Pancreas (tissue), 10 donors: ENCODE data around the gene SPINK6. TPM values are rescaled to one million over a fixed set of nuclear protein-coding genes. Genes with fewer than 3 reads are reported as not detected.

Source experiments
- ATAC-seq, 4 donors: fragments of 200-7000 bp; cut with Tn5 transposase; one replicate each; pipeline versions ENCODE4 v1.8.0 to v1.9.1; 2020; ENCODE audit warnings: mild to moderate bottlenecking in 4 of 4, moderate library complexity in 4 of 4
- DNase-seq, 6 donors: peaks; one replicate each; pipeline ENCODE4 v3.0.0-alpha.2; 2020
- FAIRE-seq: peaks from 2 replicates; lab custom pipeline; 2012; peaks lifted over from hg19 to GRCh38; lab: Jason Lieb, UNC
- H3K27ac ChIP-seq, 4 donors: fragments of 200-600 bp; sonication (generic); 1 replicate in 3 of 4; 2 replicates in 1 of 4; pipeline versions ENCODE4 v1.5.0 to v1.8.0; 2020
- H3K27me3 ChIP-seq, 4 donors: fragments of 200-600 bp; one replicate each; pipeline ENCODE4 v1.8.0; 2021
- H3K36me3 ChIP-seq, 3 donors: fragments of 200-600 bp; sonication (generic) in 1 of 3; one replicate each; pipeline versions ENCODE4 v1.5.0 to v1.8.0; 2020 to 2021
- H3K4me1 ChIP-seq, 3 donors: fragments of 200-600 bp; one replicate each; pipeline ENCODE4 v1.8.0; 2021
- H3K4me3 ChIP-seq, 4 donors: fragments of 200-600 bp; sonication (generic) in 2 of 4; one replicate each; pipeline versions ENCODE4 v1.5.0 to v1.8.0; 2020 to 2021
- H3K9me3 ChIP-seq, 4 donors: fragments of 200-600 bp; one replicate each; pipeline ENCODE4 v1.8.0; 2021
- CTCF ChIP-seq, 4 donors: fragments of 200-600 bp; sonication (generic) in 3 of 4; IDR thresholded peaks; one replicate each; pipeline versions ENCODE4 v1.5.0 to v1.8.0; 2021; ENCODE audit warnings: antibody characterized with exemption in 4 of 4
- WGBS, 2 donors: extraction: QIAGEN DNeasy Blood & Tissue Kit; methylation state at CpG; one replicate each; pipeline ENCODE4 v1.1.7; 2013; 5-methylcytosine and 5-hydroxymethylcytosine counted together
- intact Hi-C, 3 donors: fragments of 100-400 bp; cut with DNase I; formaldehyde crosslinking; loops; one replicate each; pipeline versions ENCODE4 v1.11.1 to v1.14.2; 2022
- polyA plus RNA-seq, 2 donors: library from polyadenylated mRNA; stranded (reverse); fragments of 200-250 nt; gene quantifications; one replicate each; pipeline ENCODE4 v1.2.3, GENCODE V29; 2013
- total RNA-seq, 6 donors: library from RNA; stranded (reverse); fragmentation: NEBNext Ultra II Directional in 4 of 6; extraction: Animal tissue kit (Norgen Biotek cat#: 25700) in 4 of 6; gene quantifications; one replicate each; pipeline versions ENCODE4 v1.2.1 to v1.2.4, GENCODE V29; 2021 to 2023
- donor health status: healthy with polysubstance abuse.
- donor health status: DM: no; HTN: no; CAD: no; lungs with moderate emphysema.
- donor health status: DM: no; HTN: no; CAD: no.
- donor health status: control.
- donor health status: control.
- donor health status: Bipolar disorder and iron deficiency.
- donor health status: DM: yes; HTN: yes; CAD: no.
- donor health status: DM: no; HTN: no; CAD: no.
- donor health status: DM: no; HTN: no; CAD: no.
- donor health status: DM: yes; HTN: yes; CAD: no.

Gene SPINK6
- total and polyA plus RNA-seq, 8 donors, result not detected

DNA sequence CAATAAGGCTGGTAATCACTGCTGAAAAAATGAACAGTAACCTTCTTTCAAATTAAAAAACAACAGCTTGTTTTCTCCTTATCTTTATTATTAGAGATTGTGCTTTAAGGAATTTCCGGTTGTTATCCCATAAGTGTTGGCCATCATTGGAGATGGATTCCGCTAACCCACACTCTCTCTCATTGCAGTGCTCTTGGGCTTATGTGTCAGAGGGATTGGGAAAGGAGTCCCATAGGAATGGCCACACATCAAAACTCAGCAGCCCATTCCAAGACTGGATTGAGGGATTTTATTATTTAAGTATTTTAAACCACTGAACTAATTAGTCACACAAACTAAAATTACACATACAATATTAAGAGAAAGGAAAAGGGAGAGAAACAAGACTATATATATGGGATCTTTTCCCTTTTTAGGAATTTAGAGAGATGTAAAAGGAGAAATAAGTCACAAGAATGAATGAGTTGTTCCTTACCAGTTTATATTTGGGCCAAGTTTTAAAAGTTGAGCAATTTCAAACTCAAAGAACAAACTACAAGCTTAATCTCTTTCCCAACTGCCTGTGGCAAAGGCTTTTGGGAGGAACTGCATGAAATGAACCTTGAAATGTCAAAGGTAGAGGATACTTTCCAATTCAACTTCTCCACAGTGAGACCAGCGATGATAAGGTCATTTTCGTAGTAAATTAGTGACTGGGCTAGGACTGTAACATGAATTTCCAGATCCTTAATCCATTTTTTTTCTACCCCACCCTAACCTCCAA, 2.4 kb downstream of the SPINK6 start:
- H3K36me3 ChIP-seq, result no peaks in the 10 kb centered on the region
- intact Hi-C loops, result no loop called here
- no peaks in the 10 kb centered on the region for H3K9me3 ChIP-seq
- H3K4me3 ChIP-seq, result no peak overlapping the region
- no peak overlapping the region for H3K27ac ChIP-seq
- peaks cover 0 to 12% (median 5%) of the 10 kb centered on the region in 3 donors for H3K4me1 ChIP-seq
- no peaks in the 10 kb centered on the region for H3K27me3 ChIP-seq
- no peak for TF ChIP-seq CTCF (IDR thresholded peaks at IDR 0.05)
- DNase-seq, result no peak
- FAIRE-seq, result no peak
- peak; percentile 43 to 61 (median 52) for ATAC-seq
- 47 to 55% methylated on average over 4 of the region's 4 CpGs for WGBS, 2 donors

DNA sequence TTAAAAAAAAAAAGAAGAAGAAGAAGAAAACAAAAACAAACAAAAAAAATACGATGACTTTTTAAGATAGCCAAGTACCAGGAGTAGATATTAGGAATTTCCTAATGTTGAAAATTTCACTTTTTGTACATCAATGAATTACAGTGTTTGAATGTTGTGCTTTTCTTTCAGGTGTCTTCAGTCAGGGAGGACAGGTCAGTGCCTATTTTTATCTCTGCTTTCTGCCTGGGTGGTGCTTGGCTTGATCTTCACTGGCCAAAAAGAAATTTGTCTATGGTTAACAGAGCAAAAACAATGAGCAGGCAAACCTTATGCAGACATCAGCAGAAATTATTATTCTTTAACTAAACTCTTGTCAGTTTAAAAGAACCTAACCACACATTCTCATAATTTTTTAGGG, 3.0 kb downstream of the SPINK6 start:
- no peak for TF ChIP-seq CTCF (IDR thresholded peaks at IDR 0.05)
- intact Hi-C loops, result no loop called here
- FAIRE-seq (no peak), DNase-seq (no peak), ATAC-seq (no peak)
- Histone ChIP-seq H3K27ac (no peak overlapping the region), H3K9me3 (no peaks in the 10 kb centered on the region), H3K36me3 (no peaks in the 10 kb centered on the region), H3K4me1 (peaks cover 0 to 12% (median 5%) of the 10 kb centered on the region in 3 donors), H3K4me3 (no peak overlapping the region), H3K27me3 (no peaks in the 10 kb centered on the region)
- WGBS, 2 donors, result 30 to 41% methylated on average over 1 of the region's 1 CpG

DNA sequence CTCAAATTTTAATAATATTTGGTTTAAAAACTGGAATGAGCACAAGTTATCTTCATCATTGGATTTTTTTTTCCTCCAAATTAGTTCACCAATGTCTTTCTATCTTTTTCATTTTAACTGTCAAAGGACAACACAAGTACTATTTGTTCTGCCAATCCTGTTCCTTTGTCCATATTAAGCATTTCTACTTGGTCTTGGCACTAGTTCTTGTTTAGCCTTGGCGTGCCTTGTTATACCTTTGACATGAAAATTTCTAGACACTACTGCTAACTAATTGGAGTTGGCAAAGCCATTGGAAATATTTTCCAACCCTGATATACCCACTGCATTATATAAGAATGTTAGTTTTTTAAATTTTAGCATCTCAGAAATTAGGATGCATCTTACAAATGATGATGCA, 3.8 kb downstream of the SPINK6 start:
- H3K27ac ChIP-seq, result no peak overlapping the region
- no peaks in the 10 kb centered on the region for H3K27me3 ChIP-seq
- DNase-seq (no peak), FAIRE-seq (no peak), ATAC-seq (no peak)
- intact Hi-C loops, result no loop called here
- TF ChIP-seq CTCF (IDR thresholded peaks at IDR 0.05), result no peak
- H3K9me3 ChIP-seq, result no peaks in the 10 kb centered on the region
- H3K4me3 ChIP-seq, result no peak overlapping the region
- peaks cover 0 to 12% (median 5%) of the 10 kb centered on the region in 3 donors for H3K4me1 ChIP-seq
- 46 to 56% methylated on average over 1 of the region's 1 CpG for WGBS, 2 donors
- no peaks in the 10 kb centered on the region for H3K36me3 ChIP-seq

DNA sequence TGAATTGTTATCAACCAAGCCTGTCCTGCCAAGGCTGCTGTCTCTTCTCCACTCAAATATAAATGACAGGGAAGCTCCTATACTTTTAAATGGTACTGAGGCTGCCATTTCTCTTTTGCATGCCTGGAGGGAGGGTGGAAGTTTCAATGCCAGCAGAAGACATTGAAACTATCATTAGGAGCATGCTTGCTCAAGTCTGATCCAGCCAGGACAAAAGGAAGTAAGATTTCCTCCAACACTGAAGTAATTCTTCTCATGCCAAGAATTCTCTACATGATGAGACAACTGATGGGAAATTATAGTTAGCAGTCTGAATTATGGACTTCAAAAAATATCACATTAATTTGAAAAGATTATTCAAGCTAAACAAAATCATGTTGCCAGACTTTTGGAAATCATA, 5.4 kb downstream of the SPINK6 start:
- Histone ChIP-seq H3K4me3 (no peak overlapping the region), H3K27ac (no peak overlapping the region), H3K4me1 (peaks cover 0 to 12% (median 5%) of the 10 kb centered on the region in 3 donors), H3K27me3 (no peaks in the 10 kb centered on the region), H3K9me3 (no peaks in the 10 kb centered on the region), H3K36me3 (no peaks in the 10 kb centered on the region)
- no peak for ATAC-seq
- DNase-seq, result no peak
- no peak for FAIRE-seq
- TF ChIP-seq CTCF (IDR thresholded peaks at IDR 0.05), result no peak
- intact Hi-C loops, result no loop called here

- H3K36me3 ChIP-seq, result no peaks in the 10 kb centered on the region
- H3K9me3 ChIP-seq, result no peaks in the 10 kb centered on the region
- intact Hi-C loops, result no loop called here
- H3K27ac ChIP-seq, result no peak overlapping the region
- FAIRE-seq (no peak), DNase-seq (no peak), ATAC-seq (peak in 2 of 4 donors; percentile 42 to 44)
- no peak overlapping the region for H3K4me3 ChIP-seq
- WGBS, 2 donors, result 26 to 27% methylated on average over 3 of the region's 3 CpGs
- no peaks in the 10 kb centered on the region for H3K27me3 ChIP-seq
- H3K4me1 ChIP-seq, result peaks cover 0 to 12% (median 5%) of the 10 kb centered on the region in 3 donors
- TF ChIP-seq CTCF (IDR thresholded peaks at IDR 0.05), result no peak
Measured at GRCh38 chr5:148209151-148209770, 6.4 kb downstream of the SPINK6 start.
